RWPE1 (cell line): Measurements from ENCODE around the gene BCORL1.

Source experiments
- CTCF ChIA-PET: fragments of 350-600 bp; sonication (Branson Sonifier 250); formaldehyde crosslinking; extraction: SDS; loops from one replicate; lab custom pipeline; 2021; lab: Yijun Ruan, JAX
- POLR2A ChIA-PET: fragments of 400-600 bp; formaldehyde crosslinking; extraction: SDS; loops from one replicate; lab custom pipeline; 2020; ENCODE audit warnings: antibody characterized with exemption; ENCODE audit not compliant: low non-redundant PET; lab: Yijun Ruan, JAX
- DNase-seq: peaks from one replicate; pipeline ENCODE4 v3.0.0; 2012; ENCODE audit warnings: low spot score
- H3K27ac ChIP-seq: fragments of 450-650 bp; 2 replicates; pipeline ENCODE4 v1.5.1; 2017
- TF ChIP-seq, protein P1 (sequence below): fragments of 450-650 bp; conservative IDR thresholded peaks from 2 replicates; pipeline ENCODE4 v1.5.1; 2017; ENCODE audit warnings: low read depth, mild to moderate bottlenecking

BCORL1 gene

DNA sequence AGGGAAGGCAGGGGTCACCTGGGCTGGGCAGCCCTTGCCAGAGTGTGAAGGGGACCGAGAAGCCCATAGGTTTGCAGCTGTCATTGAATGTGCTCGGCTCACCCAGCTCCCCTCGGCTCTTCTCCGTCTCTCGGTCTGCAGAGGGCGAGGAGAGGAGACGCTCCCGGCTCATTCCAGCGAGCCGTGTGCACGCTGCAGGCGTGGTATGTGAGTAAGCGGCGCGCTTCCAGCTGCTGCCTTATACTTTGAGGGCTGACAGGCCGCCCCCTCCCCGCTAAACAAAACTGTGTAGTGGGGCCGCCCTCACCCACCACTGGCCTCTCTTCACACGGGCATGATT, 23.0 kb upstream of the BCORL1 start:
- no peak overlapping the region; the same call in 1 of the 2 replicates for H3K27ac ChIP-seq
- TF ChIP-seq, protein P1, sequence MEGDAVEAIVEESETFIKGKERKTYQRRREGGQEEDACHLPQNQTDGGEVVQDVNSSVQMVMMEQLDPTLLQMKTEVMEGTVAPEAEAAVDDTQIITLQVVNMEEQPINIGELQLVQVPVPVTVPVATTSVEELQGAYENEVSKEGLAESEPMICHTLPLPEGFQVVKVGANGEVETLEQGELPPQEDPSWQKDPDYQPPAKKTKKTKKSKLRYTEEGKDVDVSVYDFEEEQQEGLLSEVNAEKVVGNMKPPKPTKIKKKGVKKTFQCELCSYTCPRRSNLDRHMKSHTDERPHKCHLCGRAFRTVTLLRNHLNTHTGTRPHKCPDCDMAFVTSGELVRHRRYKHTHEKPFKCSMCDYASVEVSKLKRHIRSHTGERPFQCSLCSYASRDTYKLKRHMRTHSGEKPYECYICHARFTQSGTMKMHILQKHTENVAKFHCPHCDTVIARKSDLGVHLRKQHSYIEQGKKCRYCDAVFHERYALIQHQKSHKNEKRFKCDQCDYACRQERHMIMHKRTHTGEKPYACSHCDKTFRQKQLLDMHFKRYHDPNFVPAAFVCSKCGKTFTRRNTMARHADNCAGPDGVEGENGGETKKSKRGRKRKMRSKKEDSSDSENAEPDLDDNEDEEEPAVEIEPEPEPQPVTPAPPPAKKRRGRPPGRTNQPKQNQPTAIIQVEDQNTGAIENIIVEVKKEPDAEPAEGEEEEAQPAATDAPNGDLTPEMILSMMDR, result no peak
- ChIA-PET CTCF (no interaction called here), POLR2A (interaction anchor here (0.5 kb wide), 1 partner anchor 37 kb away, joined by 3 read pairs; no protein-coding TSS in a partner anchor)
- DNase-seq, result no peak

DNA sequence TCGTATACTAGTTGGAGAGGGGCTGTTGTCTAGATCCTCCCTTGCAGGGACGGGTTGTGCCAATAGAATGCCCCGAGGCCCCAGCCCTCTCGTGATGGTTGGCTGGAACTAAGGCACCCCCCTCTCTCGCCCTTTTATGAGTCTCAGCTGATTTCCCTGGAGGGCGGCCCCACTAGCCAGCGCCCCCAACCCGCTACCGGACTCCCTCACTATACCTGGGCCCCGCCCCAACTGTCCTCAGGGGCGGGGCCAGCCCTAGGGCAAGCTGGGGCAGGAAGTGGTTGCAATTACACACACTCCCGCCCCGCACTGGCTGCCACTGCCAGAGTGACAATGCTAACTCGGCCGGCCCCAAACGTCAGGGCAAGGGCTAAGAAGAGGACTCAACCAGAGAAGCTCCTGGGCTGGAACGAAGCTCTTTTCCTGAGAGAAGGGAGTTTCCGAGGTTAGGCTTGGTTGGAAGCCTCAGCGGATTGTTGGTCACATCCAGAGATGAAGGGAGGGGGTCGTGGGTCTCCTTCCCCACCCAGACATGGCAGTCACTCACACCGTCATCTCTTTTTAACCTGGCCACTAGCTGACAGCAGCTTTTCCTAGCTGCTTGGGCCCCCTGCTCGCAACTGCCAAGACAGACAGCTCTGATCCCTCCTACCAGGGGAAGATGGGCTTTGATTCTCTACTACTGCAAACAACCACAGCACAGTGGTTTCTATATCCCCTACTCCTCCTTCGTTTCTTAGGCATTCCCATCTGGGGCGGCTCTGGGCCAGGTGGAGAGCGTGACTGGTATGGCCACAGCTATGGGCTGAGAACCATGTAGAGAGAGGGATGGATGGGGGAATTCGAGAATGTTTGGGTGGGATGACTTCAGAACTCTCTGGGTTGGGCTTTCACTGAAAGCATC, 21.0 kb upstream of the BCORL1 start:
- H3K27ac ChIP-seq, result peak overlapping the region; percentile 39; the same call in 1 of the 2 replicates
- CTCF ChIA-PET, result interaction anchor here (0.5 to 0.7 kb wide), 2 partner anchors 8 to 46 kb away, joined by 3 to 5 read pairs; no protein-coding TSS in a partner anchor
- DNase-seq, result no peak
- POLR2A ChIA-PET, result no interaction called here
- TF ChIP-seq, protein P1, result no peak

DNA sequence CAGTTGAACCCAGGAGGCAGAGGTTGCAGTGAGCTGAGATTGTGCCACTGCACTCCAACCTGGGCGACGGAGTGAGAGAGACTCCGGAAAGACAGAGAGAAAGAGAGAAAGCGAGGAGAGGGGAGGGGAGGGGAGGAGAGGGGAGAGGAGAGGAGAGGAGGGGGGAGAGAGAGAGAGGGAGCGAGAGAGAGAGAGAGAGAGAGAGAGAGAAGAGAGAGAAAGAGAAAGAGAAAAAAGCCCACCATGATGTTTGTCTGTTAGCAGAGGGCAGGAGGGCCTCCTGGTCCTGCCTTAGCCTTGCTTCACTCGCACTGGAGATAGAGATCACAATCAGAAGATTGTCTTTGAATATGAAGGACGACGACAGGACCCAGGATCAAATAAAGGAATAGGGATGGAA, 18.7 kb upstream of the BCORL1 start:
- TF ChIP-seq, protein P1, result no peak
- H3K27ac ChIP-seq, result no peak overlapping the region
- POLR2A ChIA-PET, result no interaction called here
- CTCF ChIA-PET, result no interaction called here
- DNase-seq, result no peak

DNA sequence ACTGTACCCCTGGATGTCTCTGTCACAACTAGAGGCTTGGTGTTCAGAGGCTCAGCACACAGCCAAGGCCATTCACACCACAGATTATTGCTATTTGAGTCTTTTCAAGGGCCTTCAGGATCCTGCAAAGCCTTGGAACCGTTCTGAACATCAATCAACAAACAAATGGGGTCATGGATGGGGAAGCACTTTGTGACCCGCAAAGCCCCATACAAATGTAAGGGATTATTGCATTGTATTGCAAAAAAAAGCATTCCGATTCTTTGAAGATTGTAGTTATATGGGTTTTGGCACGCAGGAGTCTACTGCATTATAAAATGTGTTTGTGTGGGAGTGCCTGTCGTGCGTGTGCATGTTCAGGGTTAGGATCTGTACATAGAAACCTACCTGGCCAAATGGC, 17.3 kb upstream of the BCORL1 start:
- DNase-seq, result no peak
- ChIA-PET POLR2A (no interaction called here), CTCF (no interaction called here)
- TF ChIP-seq, protein P1, result no peak
- no peak overlapping the region for H3K27ac ChIP-seq

DNA sequence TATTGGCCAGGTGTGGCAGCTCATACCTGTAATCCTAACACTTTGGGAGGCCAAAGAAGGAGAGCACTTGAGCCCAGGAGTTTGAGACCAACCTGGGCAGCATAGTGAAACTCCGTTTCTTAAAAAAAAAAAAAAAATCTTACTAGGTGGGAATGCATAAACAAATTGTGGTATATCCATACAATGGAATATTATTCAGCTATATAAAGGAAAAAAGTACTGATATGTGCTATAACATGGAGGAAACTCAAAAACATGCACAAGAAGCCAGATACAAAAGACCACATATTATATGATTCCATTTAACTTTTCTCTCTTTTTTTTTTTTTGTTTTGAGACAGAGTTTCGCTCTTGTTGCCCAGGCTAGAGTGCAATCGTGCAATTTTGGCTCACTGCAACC, 13.5 kb upstream of the BCORL1 start:
- no peak overlapping the region for H3K27ac ChIP-seq
- ChIA-PET POLR2A (no interaction called here), CTCF (no interaction called here)
- DNase-seq, result no peak
- TF ChIP-seq, protein P1, result no peak

DNA sequence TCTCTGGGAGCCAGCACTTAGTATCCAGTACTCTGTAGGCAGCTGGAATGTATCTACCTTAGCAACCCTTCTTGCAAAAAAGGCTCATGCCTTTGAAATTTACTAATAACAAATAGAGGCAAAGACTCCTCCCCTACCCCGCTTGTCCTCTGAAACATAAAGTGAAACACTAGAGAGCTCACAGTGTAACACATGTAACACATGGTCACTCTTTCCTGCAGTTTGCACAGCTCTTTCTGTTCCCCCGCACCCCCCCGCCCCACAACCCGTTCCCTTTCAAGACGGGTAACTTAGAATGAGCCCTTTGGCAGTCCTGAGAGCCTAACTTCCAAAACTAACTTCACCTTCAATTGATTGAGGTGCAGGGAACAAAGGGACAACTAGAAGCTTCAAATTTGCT, 6.0 kb upstream of the BCORL1 start:
- DNase-seq, result no peak
- TF ChIP-seq, protein P1, result no peak
- H3K27ac ChIP-seq, result no peak overlapping the region
- CTCF ChIA-PET, result interaction anchor here (0.6 to 0.7 kb wide), 2 partner anchors 51 to 88 kb away, joined by 3 read pairs; no protein-coding TSS in a partner anchor
- POLR2A ChIA-PET, result no interaction called here
